Liver (tissue), 9 donors: ENCODE data around the gene MLN. TPM values are rescaled to one million over a fixed set of nuclear protein-coding genes. Genes with fewer than 3 reads are reported as not detected.

Experiments used
- DNase-seq: peaks from one replicate; pipeline ENCODE4 v3.0.0-alpha.2; 2017; ENCODE audit warnings: low spot score
- H3K27ac ChIP-seq, 2 donors: one replicate each; pipeline ENCODE4 v1.7.0; 2013; ENCODE audit warnings: inconsistent platforms in 2 of 2, low read length in 2 of 2, control low read depth in 1 of 2, low read depth in 1 of 2, mild to moderate bottlenecking in 1 of 2
- H3K27me3 ChIP-seq, 4 donors: one replicate each; pipeline versions ENCODE4 v1.6.1 to v1.7.0; 2013; ENCODE audit warnings: low read length in 3 of 4, inconsistent platforms in 1 of 4, mild to moderate bottlenecking in 1 of 4, moderate library complexity in 1 of 4; ENCODE audit not compliant: control insufficient read depth in 4 of 4, insufficient read depth in 4 of 4
- H3K36me3 ChIP-seq, 4 donors: one replicate each; pipeline versions ENCODE4 v1.6.1 to v1.7.0; 2013; ENCODE audit warnings: low read length in 3 of 4, mild to moderate bottlenecking in 3 of 4, low read depth in 1 of 4, moderate library complexity in 1 of 4; ENCODE audit not compliant: control insufficient read depth in 4 of 4, insufficient read depth in 3 of 4
- H3K4me1 ChIP-seq, 4 donors: one replicate each; pipeline versions ENCODE4 v1.6.1 to v1.7.0; 2013; ENCODE audit warnings: low read length in 3 of 4, mild to moderate bottlenecking in 3 of 4, moderate library complexity in 1 of 4; ENCODE audit not compliant: control insufficient read depth in 4 of 4, insufficient read depth in 4 of 4
- H3K4me3 ChIP-seq, 3 donors: one replicate each; pipeline versions ENCODE4 v1.6.1 to v1.7.0; 2013; ENCODE audit warnings: low read length in 3 of 3, control low read depth in 1 of 3, low read depth in 1 of 3, mild to moderate bottlenecking in 1 of 3
- H3K9ac ChIP-seq, 2 donors: one replicate each; pipeline ENCODE4 v1.7.0; 2013; ENCODE audit warnings: low read length in 2 of 2, mild to moderate bottlenecking in 2 of 2, moderate library complexity in 2 of 2, control low read depth in 1 of 2, low read depth in 1 of 2
- H3K9me3 ChIP-seq, 4 donors: one replicate each; pipeline versions ENCODE4 v1.6.1 to v1.7.0; 2013; ENCODE audit warnings: low read length in 3 of 4; ENCODE audit not compliant: control insufficient read depth in 4 of 4
- EGR1 ChIP-seq, 2 donors: IDR thresholded peaks; 2 replicates each; pipeline ENCODE4 v1.6.1; 2016 to 2018; ENCODE audit warnings: antibody characterized with exemption in 2 of 2, low read depth in 2 of 2
- FOXA1 ChIP-seq: IDR thresholded peaks from 2 replicates; pipeline ENCODE4 v1.6.1; 2016; ENCODE audit warnings: antibody characterized with exemption
- FOXA2 ChIP-seq: IDR thresholded peaks from 2 replicates; pipeline ENCODE4 v1.6.1; 2016; ENCODE audit warnings: antibody characterized with exemption
- GABPA ChIP-seq, 2 donors: IDR thresholded peaks in 1 of 2; conservative IDR thresholded peaks in 1 of 2; 2 replicates each; pipeline ENCODE4 v1.6.1; 2016; ENCODE audit warnings: antibody characterized with exemption in 2 of 2, mild to moderate bottlenecking in 1 of 2, moderate library complexity in 1 of 2
- HNF4A ChIP-seq, 2 donors: conservative IDR thresholded peaks; 2 replicates each; pipeline ENCODE4 v1.6.1; 2016; ENCODE audit warnings: antibody characterized with exemption in 2 of 2, mild to moderate bottlenecking in 2 of 2
- HNF4G ChIP-seq: IDR thresholded peaks from 2 replicates; pipeline ENCODE4 v1.6.1; 2016; ENCODE audit warnings: antibody characterized with exemption
- JUND ChIP-seq, 2 donors: IDR thresholded peaks; 2 replicates each; pipeline ENCODE4 v1.6.1; 2016; ENCODE audit warnings: antibody characterized with exemption in 2 of 2
- NR2F2 ChIP-seq: IDR thresholded peaks from 2 replicates; pipeline ENCODE4 v1.6.1; 2016; ENCODE audit warnings: antibody characterized with exemption
- RAD21 ChIP-seq, 2 donors: IDR thresholded peaks; 2 replicates each; pipeline ENCODE4 v1.6.1; 2016; ENCODE audit warnings: antibody characterized with exemption in 2 of 2, mild to moderate bottlenecking in 2 of 2
- RXRA ChIP-seq, 2 donors: IDR thresholded peaks; 2 replicates each; pipeline ENCODE4 v1.6.1; 2017 to 2018; ENCODE audit warnings: antibody characterized with exemption in 2 of 2, mild to moderate bottlenecking in 1 of 2
- SP1 ChIP-seq: IDR thresholded peaks from 2 replicates; pipeline ENCODE4 v1.6.1; 2018; ENCODE audit warnings: antibody characterized with exemption, mild to moderate bottlenecking
- TAF1 ChIP-seq: conservative IDR thresholded peaks from 2 replicates; pipeline ENCODE4 v1.6.1; 2016; ENCODE audit warnings: antibody characterized with exemption, mild to moderate bottlenecking
- YY1 ChIP-seq: IDR thresholded peaks from 2 replicates; pipeline ENCODE4 v1.6.1; 2016; ENCODE audit warnings: antibody characterized with exemption, mild to moderate bottlenecking
- WGBS: extraction: QIAGEN DNeasy Blood & Tissue Kit; methylation state at CpG from one replicate; pipeline ENCODE4 v1.1.7; 2013; 5-methylcytosine and 5-hydroxymethylcytosine counted together
- polyA plus RNA-seq, 2 donors: library from polyadenylated mRNA; stranded (reverse) in 1 of 2; unstranded in 1 of 2; fragments of 200-250 nt in 1 of 2; fragments of >200 nt in 1 of 2; fragmentation: Nextera tagmentation in 1 of 2; extraction: Ambion mirVana in 1 of 2; gene quantifications; one replicate each; pipeline versions ENCODE4 v1.2.1 to v1.2.3, GENCODE V29; 2013 to 2015
- total RNA-seq, 2 donors: library from RNA; depleted of rRNA; stranded (reverse); fragments of >200 nt; gene quantifications; one replicate each; pipeline ENCODE4 v1.2.3, GENCODE V29; 2014
- TF ChIP-seq, protein P1 (sequence below): IDR thresholded peaks from 2 replicates; pipeline ENCODE4 v1.6.1; 2016; ENCODE audit warnings: antibody characterized with exemption
- TF ChIP-seq, protein P2 (sequence below): IDR thresholded peaks from 2 replicates; pipeline ENCODE4 v1.6.1; 2016; ENCODE audit warnings: antibody characterized with exemption, mild to moderate bottlenecking
- TF ChIP-seq, protein P3 (sequence below): IDR thresholded peaks from 2 replicates; pipeline ENCODE4 v1.6.1; 2016; ENCODE audit warnings: antibody characterized with exemption
- TF ChIP-seq, protein P4 (sequence below): fragments of 150-350 bp; IDR thresholded peaks from 2 replicates; pipeline ENCODE4 v1.5.1; 2017; ENCODE audit warnings: improper control_type of control experiment, low read depth, low read length; ENCODE audit not compliant: missing input control
- donor health status: healthy.
- donor health status: healthy.
- donor health status: healthy.
- donor health status: healthy.
- donor health status: healthy.

Gene MLN
- total and polyA plus RNA-seq, 4 donors, result not detected

DNA sequence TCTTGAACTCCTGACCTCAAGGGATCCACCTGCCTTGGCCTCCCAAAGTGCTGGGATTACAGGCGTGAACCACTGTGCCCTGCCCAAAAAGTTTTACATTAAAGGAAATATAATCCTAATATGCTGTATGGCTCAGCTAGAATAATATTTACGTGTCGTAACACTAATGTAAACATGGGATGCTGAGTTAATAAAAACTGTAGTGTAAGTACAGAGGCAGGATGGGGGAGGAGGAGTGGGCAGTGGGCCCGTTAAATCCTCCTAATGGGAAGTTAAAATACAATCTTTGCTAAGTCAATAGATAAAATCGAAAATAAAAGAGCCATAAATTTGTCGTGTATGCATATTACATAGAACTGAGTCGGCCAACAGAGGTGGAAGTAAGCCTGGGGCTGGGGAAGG lies 45.0 kb downstream of the MLN start:
- no peaks in the 10 kb centered on the region for H3K36me3 ChIP-seq
- TF ChIP-seq RXRA (IDR thresholded peaks at IDR 0.05) (no peak), HNF4A (conservative IDR thresholded peaks at IDR 0.05) (no peak), FOXA1 (no peak), NR2F2 (no peak), RAD21 (IDR thresholded peaks at IDR 0.05) (no peak), SP1 (no peak), FOXA2 (no peak), JUND (IDR thresholded peaks at IDR 0.05) (no peak), YY1 (no peak), TAF1 (no peak), EGR1 (IDR thresholded peaks at IDR 0.05; ENCODE audit: low read depth in 2 of 2) (no peak)
- TF ChIP-seq, protein P1, sequence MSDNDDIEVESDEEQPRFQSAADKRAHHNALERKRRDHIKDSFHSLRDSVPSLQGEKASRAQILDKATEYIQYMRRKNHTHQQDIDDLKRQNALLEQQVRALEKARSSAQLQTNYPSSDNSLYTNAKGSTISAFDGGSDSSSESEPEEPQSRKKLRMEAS, result no peak
- TF ChIP-seq, protein P2, sequence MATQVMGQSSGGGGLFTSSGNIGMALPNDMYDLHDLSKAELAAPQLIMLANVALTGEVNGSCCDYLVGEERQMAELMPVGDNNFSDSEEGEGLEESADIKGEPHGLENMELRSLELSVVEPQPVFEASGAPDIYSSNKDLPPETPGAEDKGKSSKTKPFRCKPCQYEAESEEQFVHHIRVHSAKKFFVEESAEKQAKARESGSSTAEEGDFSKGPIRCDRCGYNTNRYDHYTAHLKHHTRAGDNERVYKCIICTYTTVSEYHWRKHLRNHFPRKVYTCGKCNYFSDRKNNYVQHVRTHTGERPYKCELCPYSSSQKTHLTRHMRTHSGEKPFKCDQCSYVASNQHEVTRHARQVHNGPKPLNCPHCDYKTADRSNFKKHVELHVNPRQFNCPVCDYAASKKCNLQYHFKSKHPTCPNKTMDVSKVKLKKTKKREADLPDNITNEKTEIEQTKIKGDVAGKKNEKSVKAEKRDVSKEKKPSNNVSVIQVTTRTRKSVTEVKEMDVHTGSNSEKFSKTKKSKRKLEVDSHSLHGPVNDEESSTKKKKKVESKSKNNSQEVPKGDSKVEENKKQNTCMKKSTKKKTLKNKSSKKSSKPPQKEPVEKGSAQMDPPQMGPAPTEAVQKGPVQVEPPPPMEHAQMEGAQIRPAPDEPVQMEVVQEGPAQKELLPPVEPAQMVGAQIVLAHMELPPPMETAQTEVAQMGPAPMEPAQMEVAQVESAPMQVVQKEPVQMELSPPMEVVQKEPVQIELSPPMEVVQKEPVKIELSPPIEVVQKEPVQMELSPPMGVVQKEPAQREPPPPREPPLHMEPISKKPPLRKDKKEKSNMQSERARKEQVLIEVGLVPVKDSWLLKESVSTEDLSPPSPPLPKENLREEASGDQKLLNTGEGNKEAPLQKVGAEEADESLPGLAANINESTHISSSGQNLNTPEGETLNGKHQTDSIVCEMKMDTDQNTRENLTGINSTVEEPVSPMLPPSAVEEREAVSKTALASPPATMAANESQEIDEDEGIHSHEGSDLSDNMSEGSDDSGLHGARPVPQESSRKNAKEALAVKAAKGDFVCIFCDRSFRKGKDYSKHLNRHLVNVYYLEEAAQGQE, result no peak
- TF ChIP-seq, protein P3, sequence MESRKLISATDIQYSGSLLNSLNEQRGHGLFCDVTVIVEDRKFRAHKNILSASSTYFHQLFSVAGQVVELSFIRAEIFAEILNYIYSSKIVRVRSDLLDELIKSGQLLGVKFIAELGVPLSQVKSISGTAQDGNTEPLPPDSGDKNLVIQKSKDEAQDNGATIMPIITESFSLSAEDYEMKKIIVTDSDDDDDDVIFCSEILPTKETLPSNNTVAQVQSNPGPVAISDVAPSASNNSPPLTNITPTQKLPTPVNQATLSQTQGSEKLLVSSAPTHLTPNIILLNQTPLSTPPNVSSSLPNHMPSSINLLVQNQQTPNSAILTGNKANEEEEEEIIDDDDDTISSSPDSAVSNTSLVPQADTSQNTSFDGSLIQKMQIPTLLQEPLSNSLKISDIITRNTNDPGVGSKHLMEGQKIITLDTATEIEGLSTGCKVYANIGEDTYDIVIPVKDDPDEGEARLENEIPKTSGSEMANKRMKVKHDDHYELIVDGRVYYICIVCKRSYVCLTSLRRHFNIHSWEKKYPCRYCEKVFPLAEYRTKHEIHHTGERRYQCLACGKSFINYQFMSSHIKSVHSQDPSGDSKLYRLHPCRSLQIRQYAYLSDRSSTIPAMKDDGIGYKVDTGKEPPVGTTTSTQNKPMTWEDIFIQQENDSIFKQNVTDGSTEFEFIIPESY, result no peak
- H3K27me3 ChIP-seq, result no peaks in the 10 kb centered on the region
- no peak overlapping the region for H3K9ac ChIP-seq
- H3K4me1 ChIP-seq, result peaks cover 8 to 34% (median 23%) of the 10 kb centered on the region in 4 donors
- DNase-seq, result no peak
- no peaks in the 10 kb centered on the region for H3K9me3 ChIP-seq
- 32% methylated on average over 7 of the region's 7 CpGs for WGBS
- no peak overlapping the region for H3K4me3 ChIP-seq
- peak overlapping the region in 1 of 2 donors; percentile 54 for H3K27ac ChIP-seq

DNA sequence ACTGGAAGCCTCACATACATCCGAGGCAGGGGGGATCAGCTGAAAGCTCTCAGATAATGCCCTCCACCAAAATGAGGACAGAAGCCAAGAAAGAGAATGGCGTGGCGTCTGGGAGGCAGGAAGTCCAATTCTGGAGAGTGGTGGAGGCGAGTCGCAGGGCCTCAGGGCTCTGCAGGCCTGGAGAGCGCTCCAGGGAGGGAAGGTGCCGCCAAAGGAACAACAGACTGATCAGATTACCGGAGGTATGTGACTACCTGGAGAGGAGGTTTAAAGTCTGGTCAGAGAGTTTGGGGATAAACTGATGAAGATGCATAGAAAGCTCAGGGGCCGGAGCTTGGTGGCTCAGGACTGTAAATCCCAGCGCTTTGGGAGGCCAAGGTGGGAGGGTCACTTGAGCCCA lies 45.9 kb downstream of the MLN start:
- WGBS, result 93% methylated on average over 10 of the region's 10 CpGs
- TF ChIP-seq TAF1 (no peak), SP1 (no peak), GABPA (IDR thresholded peaks at IDR 0.05 in 1 of 2, conservative IDR thresholded peaks at IDR 0.05 in 1 of 2) (no peak), HNF4A (conservative IDR thresholded peaks at IDR 0.05) (no peak), HNF4G (no peak), EGR1 (IDR thresholded peaks at IDR 0.05; ENCODE audit: low read depth in 2 of 2) (no peak), RAD21 (IDR thresholded peaks at IDR 0.05) (no peak), JUND (IDR thresholded peaks at IDR 0.05) (no peak), NR2F2 (no peak), FOXA1 (no peak), YY1 (no peak), RXRA (IDR thresholded peaks at IDR 0.05) (no peak)
- TF ChIP-seq, protein P3, result no peak
- TF ChIP-seq, protein P4, sequence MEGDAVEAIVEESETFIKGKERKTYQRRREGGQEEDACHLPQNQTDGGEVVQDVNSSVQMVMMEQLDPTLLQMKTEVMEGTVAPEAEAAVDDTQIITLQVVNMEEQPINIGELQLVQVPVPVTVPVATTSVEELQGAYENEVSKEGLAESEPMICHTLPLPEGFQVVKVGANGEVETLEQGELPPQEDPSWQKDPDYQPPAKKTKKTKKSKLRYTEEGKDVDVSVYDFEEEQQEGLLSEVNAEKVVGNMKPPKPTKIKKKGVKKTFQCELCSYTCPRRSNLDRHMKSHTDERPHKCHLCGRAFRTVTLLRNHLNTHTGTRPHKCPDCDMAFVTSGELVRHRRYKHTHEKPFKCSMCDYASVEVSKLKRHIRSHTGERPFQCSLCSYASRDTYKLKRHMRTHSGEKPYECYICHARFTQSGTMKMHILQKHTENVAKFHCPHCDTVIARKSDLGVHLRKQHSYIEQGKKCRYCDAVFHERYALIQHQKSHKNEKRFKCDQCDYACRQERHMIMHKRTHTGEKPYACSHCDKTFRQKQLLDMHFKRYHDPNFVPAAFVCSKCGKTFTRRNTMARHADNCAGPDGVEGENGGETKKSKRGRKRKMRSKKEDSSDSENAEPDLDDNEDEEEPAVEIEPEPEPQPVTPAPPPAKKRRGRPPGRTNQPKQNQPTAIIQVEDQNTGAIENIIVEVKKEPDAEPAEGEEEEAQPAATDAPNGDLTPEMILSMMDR, result no peak
- TF ChIP-seq, protein P2, result no peak
- TF ChIP-seq, protein P1, result no peak
- no peak overlapping the region for H3K9ac ChIP-seq
- H3K36me3 ChIP-seq, result no peaks in the 10 kb centered on the region
- H3K27me3 ChIP-seq, result no peaks in the 10 kb centered on the region
- no peaks in the 10 kb centered on the region for H3K9me3 ChIP-seq
- no peak for DNase-seq
- H3K4me3 ChIP-seq, result no peak overlapping the region
- no peak overlapping the region for H3K27ac ChIP-seq
- H3K4me1 ChIP-seq, result peaks cover 8 to 34% (median 23%) of the 10 kb centered on the region in 4 donors
